ENCODE results near the gene DNAJA2. TPM values are rescaled to one million over a fixed set of nuclear protein-coding genes. Genes with fewer than 3 reads are reported as not detected.

DNAJA2 gene
- polyA plus RNA-seq, 3 donors = 80.1 to 96.6 (median 81.9) TPM

- no peak for DNase-seq (ENCODE audit: extremely low read depth in 1 of 11, low read depth in 9 of 11, low spot score in 4 of 11)
Measured at GRCh38 chr16:46918400-46918799, 55.1 kb downstream of the DNAJA2 start.

- DNase-seq (ENCODE audit: extremely low read depth in 1 of 11, low read depth in 9 of 11, low spot score in 4 of 11) = no peak
Measured at GRCh38 chr16:46916980-46917379, 56.5 kb downstream of the DNAJA2 start.

GRCh38 chr16:46915483-46916025, 57.9 kb downstream of the DNAJA2 start:
- no peak for DNase-seq (ENCODE audit: extremely low read depth in 1 of 11, low read depth in 9 of 11, low spot score in 4 of 11)

GRCh38 chr16:46914556-46915201, 58.8 kb downstream of the DNAJA2 start:
- DNase-seq (ENCODE audit: extremely low read depth in 1 of 11, low read depth in 9 of 11, low spot score in 4 of 11) = no peak

GRCh38 chr16:46911650-46912049, 61.8 kb downstream of the DNAJA2 start:
- no peak for DNase-seq (ENCODE audit: extremely low read depth in 1 of 11, low read depth in 9 of 11, low spot score in 4 of 11)

GRCh38 chr16:46911038-46911437, 62.4 kb downstream of the DNAJA2 start:
- DNase-seq (ENCODE audit: extremely low read depth in 1 of 11, low read depth in 9 of 11, low spot score in 4 of 11) = no peak

GRCh38 chr16:46908540-46909372, 64.7 kb downstream of the DNAJA2 start:
- peak in 3 of 11 donors; percentile 58 to 78 (median 61) for DNase-seq (ENCODE audit: extremely low read depth in 1 of 11, low read depth in 9 of 11, low spot score in 4 of 11)

- no peak for DNase-seq (ENCODE audit: extremely low read depth in 1 of 11, low read depth in 9 of 11, low spot score in 4 of 11)
Measured at GRCh38 chr16:46907061-46907774, 66.3 kb downstream of the DNAJA2 start.

GRCh38 chr16:46906360-46907060, 67.0 kb downstream of the DNAJA2 start:
- DNase-seq (ENCODE audit: extremely low read depth in 1 of 11, low read depth in 9 of 11, low spot score in 4 of 11) = no peak

Other genes with a start within 250 kb of the DNAJA2 start
- gene MYLK3, start 225.3 kb downstream of the DNAJA2 start, polyA plus RNA-seq (ENCODE audit: insufficient read length in 3 of 3) = 1 to 10 TPM in 1 of 3 donors, under 1 TPM in 2; 0.59 to 1.8 (median 0.78) TPM
- gene C16orf87, start 142.5 kb downstream of the DNAJA2 start, polyA plus RNA-seq (ENCODE audit: insufficient read length in 3 of 3) = 10 to 100 TPM; 26.6 to 29.3 (median 27.3) TPM
- 10 to 100 TPM; 24.8 to 31.6 (median 30.8) TPM for gene GPT2, start 89.3 kb downstream of the DNAJA2 start, polyA plus RNA-seq (ENCODE audit: insufficient read length in 3 of 3)
- gene NETO2, start 170.3 kb upstream of the DNAJA2 start, polyA plus RNA-seq (ENCODE audit: insufficient read length in 3 of 3) = 10 to 100 TPM; 23.9 to 34.2 (median 30.6) TPM

Measured in renal cortex interstitium (tissue), 11 donors.